Stimulated activated CD4-positive, alpha-beta T cell treated with anti-CD3 and anti-CD28 coated beads, Interleukin-2, amount 100 ng/mL, for 4 hours (primary cell): ENCODE results near the gene MEF2B.
A peak's percentile ranks its signal among the peaks of the same experiment; 100 is the strongest.
"Not testable (repeated sequence)": the region's sequence is repeated elsewhere in the genome, so short reads cannot be mapped to it uniquely, and the experiment has no call there.

ENCODE experiments used
- DNase-seq: peaks from one replicate; pipeline ENCODE4 v3.0.0-alpha.2; 2020; ENCODE audit warnings: low read depth

The MEF2B gene

DNA sequence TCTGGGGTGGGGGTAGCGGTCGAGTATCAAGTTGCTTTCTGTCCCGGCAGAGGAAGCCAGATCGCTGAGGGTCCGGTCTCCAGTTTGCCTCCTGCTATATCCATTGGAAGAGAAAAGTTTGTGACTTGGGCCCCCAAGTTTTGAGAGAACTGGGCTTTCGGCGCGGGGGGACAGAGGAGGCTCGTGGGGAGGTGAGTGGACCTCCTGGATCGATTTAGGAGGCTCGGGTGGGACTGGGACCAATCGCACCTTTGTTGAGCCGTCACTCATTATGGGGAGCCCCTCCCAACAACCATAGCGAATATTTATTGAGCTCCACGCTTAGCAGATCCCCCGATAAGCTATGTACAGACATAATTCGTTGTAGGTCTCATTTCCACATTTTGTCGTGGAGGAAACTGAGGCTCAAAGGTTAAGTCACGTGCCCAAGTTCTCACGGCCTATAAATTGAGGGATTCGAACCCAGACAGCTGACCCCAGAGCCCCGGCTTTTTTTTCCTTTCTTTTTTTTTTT, 22.9 kb upstream of the MEF2B start:
- DNase-seq = no peak

DNA sequence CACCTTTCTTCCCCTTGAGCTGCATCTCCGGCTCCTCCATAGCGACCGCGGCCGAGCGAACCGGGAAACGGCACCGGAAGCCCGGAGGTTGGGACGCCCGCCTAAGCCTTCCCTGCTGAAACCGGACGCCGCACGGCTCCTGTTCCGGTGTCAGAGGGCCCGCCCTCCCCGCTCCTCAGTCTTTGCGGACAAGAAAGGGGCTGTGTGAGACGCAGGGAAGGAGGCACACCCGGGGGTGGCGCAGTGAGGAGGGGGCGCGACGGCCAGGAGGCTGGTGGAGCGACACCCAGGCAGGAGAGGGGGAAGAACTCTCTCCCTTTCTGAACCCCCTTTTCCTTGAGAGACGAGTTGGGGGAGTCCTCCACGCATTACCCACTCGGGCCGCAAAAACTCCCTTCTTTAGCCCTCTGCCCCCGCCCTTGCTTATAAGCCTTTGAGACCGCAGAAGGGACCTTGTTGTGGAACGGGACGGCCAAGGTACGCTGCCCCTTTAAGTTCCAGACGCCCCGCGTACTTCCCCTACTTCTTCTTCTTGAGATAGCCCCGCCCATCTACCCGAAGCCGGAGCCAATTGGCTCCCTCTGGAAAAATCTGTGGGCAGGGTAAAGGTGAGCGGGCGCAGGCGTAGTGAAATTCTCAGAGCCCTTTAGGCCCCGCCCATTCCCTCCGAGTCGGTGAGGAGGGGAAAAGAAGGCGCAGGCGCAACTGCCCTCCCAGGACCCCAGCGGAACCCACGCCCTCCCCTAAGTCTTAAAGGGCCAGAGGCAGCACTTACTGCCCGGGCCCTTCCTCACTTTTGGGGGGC, 22.2 kb upstream of the MEF2B start, which contains the start of the genes BORCS8 and RFXANK:
Gene BORCS8 (minus strand): TSS at position 75 of the 805 bp plus-strand sequence. CDS start 35 bp downstream, at position 40.
Gene RFXANK (plus strand): TSS at position 181 of the 805 bp plus-strand sequence. CDS start 1,689 bp downstream, outside the sequence.
- peak; percentile 99 for DNase-seq

DNA sequence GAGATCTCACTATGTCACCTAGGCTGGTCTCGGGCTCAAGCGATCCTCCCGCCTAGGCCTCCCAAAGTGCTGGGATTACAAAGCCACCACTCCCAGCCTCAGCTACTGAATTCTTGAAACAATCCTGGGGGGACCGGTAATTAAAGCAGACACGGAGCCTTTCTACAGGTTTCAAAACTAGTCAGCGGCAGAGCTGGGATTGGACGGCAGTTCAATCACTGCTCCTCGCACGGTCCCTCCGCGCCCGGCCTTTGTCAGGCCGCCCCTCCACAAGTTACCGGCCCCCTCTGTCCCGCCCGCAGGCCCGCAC, 21.7 kb upstream of the MEF2B start:
- no peak for DNase-seq

DNA sequence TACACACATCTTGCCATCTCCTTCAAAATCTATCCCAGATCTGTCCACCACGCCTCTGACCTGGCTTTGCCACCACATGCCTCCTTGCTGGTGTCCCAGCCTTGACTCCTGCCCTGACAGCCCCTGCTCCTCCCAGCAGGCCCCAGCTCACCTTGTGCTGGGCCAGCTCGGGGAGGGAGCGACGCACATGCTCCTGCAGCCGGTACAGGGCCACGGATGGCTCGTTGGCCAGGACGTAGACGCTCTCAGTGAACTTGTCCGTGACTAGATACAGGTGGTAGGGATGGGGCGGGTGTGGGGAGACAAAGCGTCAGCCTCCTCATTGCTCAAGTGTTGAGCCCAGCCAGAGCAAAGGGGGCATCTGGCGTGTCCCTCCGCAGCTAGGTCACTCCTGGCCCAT, 16.7 kb upstream of the MEF2B start:
- no peak for DNase-seq

DNA sequence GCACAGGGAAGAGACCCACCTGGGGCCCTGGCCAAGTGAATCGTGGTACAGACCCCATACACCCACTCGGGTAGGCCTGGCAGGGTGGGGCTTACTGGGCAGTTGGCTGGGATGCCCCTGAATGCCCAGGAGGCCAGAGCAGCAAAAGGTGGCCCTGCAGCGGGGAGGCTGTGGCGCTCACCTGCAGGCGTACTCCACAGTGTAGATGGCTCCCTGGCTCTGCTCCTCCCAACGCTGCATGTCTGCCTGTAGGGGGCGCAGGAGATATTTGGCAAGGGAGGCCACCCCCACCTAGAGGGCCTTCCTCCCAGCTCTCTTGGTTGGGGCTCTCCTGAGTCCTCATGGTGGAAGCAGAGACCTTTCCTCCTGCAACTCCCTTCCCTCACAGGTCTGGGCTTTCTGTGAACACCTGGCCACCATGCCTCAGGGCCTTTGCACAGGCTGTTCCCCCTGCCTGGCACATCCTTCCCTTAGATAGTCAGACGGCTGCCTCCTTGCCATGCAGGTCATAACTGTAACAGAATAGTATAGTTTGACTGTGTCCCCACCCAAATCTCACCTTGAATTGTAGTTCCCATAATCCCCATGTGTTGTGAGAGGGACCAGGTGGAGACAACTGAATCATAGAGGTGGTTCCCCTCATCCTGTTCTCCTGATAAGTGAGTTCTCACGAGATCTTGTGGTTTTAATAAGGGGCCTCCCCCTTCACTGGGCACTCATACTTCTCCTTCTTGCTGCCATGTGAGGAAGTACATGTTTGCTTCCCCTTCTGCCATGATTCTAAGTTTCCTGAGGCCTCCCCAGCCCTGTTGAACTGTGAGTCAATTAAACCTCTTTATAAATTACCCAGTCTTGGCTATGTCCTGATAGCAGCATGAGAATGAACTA, 16.0 kb upstream of the MEF2B start:
- DNase-seq = peak; percentile 50

DNA sequence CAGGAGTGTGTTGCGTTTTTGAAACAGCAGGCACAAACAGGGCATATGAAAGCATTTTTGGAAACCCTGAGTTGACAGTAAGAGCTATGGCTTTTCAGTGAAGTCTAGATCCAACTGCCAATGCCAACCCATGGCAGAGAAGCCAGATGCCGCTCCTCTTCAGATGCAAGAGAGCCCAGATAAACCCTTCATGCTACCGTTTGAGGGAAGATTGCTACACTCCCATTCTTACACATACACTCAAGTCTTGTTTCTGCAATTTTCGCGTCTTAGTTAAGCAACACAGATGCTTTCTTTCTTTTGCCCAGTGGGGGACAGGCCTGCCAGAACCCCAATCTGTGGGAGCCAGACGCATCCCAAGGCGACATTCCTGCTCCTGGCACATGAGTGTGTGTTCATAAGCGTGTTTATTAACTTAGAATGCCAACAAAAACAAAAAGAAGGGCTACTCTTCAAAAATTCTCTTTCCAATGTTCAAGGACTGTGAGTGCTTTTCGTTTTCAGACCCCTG, 11.5 kb upstream of the MEF2B start:
- DNase-seq = no peak

DNA sequence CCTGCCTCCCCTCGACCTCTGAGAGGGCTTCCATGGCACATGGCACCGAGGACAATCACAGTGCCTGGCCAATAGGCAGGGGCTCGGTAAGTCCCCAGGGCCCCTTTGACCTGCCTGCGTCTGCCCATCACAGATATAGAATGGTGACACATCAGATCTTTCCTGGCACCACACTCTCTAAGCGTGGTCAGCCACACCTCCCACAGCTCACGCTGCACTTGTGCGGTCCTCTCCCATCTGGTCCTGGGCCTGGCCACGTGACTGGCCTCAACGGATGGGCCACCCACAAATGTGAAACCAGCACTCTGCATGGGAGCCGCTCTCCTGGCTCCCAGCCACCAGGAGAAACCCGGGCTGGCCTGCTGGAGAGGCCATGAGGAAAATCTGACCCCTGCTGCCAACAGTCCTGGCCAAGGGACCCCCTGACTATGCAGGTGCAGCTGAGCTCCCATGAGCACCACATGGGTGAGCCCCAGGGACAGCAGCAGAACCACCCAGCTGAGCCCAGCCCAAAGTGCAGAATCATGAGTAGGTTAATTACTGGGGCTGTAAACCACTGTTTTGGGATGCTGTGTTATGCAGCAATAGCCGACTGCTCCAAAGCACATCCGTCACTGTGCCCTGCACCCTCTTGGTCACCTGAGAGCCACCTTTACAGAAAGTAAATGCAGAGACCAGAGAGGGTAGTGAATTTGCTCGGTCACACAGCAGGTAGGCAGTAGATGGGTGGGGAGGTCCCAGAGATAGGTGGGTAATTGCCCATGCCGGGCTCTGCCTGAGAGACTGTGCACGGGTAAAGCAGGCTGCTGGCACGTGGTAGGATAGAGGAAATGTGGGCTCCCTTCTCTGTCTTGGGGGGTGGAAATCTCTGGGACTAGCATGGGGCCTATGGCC, 9.7 kb upstream of the MEF2B start:
- DNase-seq = no peak

DNA sequence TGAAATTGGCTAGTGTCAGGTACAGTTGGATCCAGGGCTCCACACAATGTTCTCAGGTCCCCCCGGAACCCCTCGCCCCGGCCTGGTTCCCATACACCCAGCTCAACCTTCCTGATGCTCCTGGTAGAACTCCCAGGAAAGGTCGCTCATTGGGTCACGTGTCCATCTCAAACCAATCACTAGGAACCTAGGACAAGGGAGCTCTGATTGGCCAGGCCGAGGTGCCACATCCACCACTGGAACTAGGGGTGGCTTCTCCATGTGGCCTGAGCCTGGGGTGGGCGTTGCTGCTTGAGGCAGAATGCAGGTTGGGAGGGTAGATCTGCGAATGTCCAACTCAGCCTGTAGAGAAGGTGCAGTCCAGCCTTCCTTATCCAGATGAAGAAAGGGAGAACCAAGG, 6.9 kb upstream of the MEF2B start:
- DNase-seq = no peak

DNA sequence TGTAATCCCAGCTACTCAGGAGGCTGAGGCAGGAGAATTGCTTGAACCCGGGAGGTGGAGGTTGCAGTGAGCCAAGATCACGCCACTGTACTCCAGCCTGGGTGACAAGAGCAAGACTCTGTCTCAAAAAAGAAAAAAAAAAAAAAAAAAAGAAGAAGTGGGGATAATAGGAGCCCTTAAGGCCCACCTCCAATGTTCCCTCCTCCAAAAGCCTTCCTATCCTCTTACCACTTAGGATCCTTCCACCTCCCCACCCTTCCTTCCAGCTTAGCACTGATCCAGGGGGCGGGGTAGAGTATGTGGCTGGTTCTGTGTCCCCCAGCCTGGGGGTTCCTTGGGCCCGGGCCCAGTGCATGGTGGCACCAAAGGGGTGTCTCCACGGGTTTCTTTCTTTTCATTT, 3.2 kb upstream of the MEF2B start:
- DNase-seq = not testable (repeated sequence)

DNA sequence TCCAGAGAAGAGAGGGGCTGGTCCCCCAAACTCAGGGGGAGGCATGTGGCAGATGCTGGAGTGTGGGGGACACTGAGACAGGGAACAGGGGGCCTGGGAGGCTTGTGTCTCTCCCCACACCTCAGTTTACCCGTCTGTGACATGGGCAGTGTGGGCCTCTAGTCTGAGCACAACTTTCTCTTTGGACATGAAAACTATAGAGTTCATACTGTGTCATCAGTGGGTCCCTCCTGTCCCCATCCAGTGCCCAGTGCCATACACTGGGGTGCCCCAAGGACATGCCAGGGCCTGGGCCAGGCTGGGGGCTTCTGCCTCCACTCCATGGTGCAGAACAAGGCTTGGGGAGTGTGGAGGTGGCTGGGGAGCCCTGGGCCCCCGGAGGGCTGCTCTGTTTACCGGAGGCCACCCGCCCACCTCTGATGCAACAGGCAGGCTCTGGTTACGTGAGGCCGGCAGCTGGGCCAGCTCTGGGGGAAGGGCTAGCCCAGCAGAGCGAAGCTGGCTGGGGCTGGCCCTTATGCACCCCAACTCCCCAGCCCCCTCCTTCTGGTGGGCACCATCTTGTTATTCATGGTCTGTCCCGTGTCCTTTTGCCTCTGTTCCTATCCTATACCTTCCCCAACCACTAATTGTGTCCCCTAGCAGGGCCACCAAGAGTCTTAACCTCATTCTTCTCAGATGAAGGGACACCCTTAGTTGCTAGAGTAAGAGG, 1.9 kb upstream of the MEF2B start:
- no peak for DNase-seq

DNA sequence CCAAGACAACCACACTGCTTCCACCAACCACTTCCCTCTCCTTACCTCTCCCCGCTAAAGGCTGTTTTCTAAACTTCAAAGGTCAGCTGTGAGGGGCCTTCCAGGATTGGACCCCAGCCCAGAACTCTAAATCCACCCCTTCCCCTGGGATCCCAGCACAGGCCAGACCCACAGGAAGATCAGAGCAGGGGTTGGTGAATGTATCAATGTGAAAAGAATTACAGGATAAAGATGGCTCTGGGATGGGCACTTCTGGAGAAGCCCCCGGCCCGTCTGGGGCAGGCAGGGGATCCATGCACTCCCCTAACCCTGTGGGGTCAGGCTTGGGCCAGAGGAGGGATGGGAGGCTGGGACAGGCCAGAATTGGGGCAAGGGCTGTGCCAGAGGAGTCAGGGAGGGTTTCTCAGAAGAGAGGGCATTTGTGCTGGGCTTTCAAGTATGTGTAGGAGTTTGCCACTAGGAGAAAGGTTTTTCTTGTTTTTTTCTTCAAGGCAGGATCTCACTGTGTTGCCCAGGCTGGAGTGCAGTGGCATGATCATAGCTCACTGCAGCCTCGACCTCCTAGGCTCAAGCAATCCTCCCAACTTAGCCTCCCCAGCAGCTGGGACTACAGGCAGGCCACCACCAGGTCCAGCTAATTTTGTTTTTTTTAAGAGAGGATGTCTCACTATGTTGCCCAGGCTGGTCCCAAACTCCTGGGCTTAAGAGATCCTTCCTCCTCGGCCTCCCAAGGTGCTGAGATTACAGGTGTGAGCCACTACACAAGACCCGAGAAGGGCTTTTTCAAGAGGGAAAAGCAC, 1.0 kb upstream of the MEF2B start:
- no peak for DNase-seq

DNA sequence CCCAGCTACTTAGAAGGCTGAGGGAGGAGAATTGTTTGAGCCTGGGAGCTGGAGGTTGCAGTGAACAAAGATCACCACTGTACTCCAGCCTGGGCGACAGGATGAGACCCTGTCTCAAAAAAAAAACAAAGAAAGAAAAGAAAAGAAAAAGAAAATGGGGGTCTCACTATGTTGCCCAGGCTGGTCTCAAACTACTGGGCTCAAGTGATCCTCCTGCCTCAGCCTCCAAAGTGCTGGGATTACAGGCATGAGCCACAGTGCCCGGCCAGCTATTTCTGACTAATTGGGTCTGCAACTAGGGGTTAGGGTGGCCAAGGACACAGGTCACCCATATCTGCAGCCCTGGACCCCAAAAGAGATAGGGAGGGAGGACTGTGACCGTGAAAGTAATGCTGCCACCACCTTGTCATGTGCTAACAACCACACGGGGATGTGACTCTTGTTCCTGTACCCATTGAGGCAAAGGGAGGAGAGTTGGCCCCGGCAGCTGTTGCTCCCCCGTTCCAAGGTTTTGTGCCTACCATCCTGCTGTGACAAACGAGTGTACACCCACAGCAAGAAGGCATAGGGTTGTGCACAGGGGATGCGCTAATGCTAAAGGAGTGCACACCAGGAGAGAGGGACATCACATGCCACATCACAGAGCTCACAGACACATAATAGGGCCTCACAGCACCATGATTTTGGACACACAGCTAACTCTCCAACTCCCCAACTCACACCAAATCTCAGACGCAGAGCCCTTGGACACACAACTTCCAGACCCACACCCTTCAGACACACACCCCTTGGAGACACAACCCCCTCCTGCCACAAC, 619 bp downstream of the MEF2B start:
- DNase-seq = no peak

DNA sequence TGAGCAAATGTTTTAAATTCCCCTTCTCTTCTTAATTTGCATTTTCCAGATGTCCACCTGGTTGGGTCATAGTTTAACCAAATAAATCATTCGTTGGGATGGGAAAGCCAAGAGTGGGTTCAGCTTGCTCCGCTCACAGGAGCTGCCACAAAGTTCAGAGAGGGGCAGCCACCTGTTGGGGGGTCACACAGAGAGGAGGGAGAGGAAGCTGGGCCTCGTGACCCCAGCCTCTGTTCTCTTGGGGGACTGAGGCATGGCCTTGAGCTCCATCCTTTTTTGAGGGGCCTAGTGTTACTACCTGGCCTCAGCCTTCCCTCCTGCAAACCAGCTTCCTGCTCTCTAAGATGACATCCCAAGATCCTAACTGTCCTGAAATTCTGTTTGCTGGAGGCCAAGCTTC, 2.5 kb downstream of the MEF2B start:
- no peak for DNase-seq

DNA sequence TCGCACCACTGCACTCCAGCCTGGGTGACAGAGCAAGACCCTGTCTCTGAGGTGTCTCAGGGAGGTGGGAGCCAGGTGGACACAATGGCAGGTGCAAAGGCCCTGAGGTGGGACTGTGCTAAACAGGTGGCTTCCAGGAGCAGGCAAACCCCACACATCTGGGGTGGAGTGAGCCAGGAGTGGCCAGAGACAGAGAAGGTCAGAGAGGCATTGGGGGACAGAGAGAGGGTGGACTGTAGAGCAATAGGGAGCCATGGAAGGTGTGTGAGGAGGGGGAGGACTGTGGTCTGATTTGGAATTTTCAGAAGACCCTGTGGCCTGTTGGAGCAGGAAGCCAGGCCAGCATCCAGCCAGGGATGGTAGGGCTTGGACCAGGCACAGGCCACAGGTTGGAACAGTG, 4.7 kb downstream of the MEF2B start:
- DNase-seq = no peak

DNA sequence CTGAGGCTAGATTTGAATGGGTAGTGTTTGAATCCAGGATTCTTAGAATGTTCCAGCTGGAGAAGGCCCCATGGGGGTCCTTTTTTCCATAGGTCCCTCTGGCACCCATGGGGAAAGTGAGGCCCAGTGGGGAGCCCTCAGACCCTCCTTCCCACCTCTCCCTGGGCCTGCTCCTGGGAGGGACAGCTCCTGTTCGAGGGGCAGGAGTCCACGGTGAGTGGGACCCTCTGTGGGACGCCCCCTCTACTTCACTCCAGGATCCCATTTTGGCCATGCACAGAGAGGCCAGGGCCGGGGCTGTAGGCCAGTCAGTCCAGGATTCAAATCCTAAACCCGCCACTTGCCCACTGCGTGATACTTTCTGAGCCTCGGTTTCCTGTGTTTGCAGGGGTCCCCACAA, 7.6 kb downstream of the MEF2B start:
- DNase-seq = no peak

DNA sequence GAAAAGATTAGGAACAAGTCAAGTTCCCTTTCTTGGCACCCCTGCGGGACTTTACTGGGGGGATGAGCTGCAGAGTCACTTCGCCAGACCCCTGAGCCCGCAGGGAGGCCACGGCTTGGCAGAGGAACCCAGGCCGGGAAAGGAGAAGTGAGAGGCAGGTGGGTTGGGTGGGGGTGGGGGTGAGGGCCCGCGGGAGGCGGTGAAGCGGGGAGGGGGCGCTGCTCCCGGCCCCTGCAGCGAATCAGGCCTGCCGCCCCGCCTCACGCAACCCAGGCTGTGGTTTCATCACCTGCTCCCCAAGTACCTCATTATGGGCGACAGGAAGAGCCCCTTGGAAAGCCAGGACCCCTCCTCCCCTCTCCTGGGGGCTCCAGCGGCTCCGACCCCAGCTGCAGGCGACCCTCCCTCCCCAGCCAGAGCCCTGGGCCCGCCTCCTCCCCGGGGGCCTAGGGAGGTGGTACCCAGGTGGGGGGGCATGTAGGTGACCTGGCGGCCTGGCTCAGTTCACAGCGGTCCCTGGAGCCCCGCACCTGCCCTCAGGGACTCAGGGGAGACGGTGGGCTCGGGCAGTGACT, 9.5 kb downstream of the MEF2B start:
- DNase-seq = no peak

DNA sequence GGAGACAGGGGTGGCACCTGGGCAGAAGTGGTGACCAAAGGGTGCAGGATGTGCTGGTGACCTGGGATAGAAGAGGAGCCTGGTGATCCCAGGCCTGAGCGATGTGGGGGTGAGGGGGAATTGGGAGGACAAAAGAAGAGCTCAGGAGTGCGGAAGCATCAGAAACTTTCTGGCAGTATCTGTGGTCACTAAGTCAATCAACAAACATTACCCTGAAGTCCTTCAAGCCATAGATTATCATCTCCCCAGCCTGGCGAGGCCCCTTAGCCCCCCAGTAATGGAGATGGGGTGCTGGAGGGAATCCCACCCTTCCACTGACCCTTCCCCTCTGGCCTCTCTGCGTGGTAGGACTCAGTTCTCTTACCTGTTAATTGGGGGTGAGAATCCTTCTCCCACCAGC, 10.5 kb downstream of the MEF2B start:
- no peak for DNase-seq

DNA sequence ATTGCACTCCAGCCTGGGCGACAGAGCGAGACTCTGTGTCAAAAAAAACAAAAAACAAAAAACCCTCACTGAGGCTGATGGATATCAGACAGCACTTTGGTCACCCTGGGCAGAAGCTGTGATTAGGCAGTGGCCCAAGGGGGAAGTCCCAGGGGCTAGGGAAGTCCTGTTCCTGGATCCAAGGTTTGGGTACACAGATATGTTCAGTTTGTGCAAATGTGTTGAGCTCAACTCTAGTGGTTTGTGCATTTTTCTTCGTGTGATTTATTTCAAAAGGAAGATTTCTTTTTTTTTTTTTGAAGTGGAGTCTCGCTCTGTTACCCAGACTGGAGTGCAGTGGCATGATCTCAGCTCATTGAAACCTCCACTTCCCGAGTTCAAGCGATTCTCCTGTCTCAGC, 12.3 kb downstream of the MEF2B start:
- no peak for DNase-seq
